SU-DHL-6 (cell line): Measurements from ENCODE around the gene DNMT1.

ENCODE experiments used
- H2AFZ ChIP-seq: fragments of 200-600 bp; sonication (generic); 2 replicates; pipeline ENCODE4 v1.6.1; 2014; ENCODE audit warnings: low read depth, mild to moderate bottlenecking, moderate library complexity, mixed read lengths, antibody characterized with exemption, low read length; ENCODE audit not compliant: severe bottlenecking
- H3F3A ChIP-seq: fragments of 200-600 bp; shearing (Covaris generic); 2 replicates; pipeline ENCODE4 v1.6.0; 2016; ENCODE audit warnings: antibody characterized with exemption, mild to moderate bottlenecking; ENCODE audit not compliant: insufficient read depth
- H3K27ac ChIP-seq: fragments of 200-600 bp; sonication (generic); 2 replicates; pipeline ENCODE4 v1.5.1; 2016; ENCODE audit warnings: low read depth, mild to moderate bottlenecking, low read length, moderate library complexity, mixed read lengths
- H3K27me3 ChIP-seq: fragments of 200-600 bp; sonication (generic), shearing (Covaris generic); 2 replicates; pipeline ENCODE4 v1.6.0; 2014; ENCODE audit warnings: mild to moderate bottlenecking, low read length
- H3K36me3 ChIP-seq: fragments of 200-600 bp; sonication (generic); 2 replicates; pipeline ENCODE4 v1.6.1; 2014; ENCODE audit warnings: mild to moderate bottlenecking, low read length, mixed read lengths
- H3K4me2 ChIP-seq: fragments of 300-600, 200-600 bp; shearing (Covaris generic), sonication (generic); 2 replicates; pipeline ENCODE4 v1.6.0; 2014; ENCODE audit warnings: low read length, low read depth, mild to moderate bottlenecking; ENCODE audit not compliant: poor library complexity, severe bottlenecking
- H3K4me3 ChIP-seq: fragments of 200-600 bp; sonication (generic); 2 replicates; pipeline ENCODE4 v1.5.1; 2014; ENCODE audit warnings: antibody characterized with exemption, low read length, mild to moderate bottlenecking, mixed read lengths; ENCODE audit not compliant: insufficient read depth, poor library complexity, severe bottlenecking
- H3K79me2 ChIP-seq: fragments of 200-600 bp; sonication (generic); 2 replicates; pipeline ENCODE4 v1.6.1; 2014; ENCODE audit warnings: mild to moderate bottlenecking, low read length, moderate library complexity; ENCODE audit not compliant: insufficient read depth
- H3K9ac ChIP-seq: fragments of 200-600 bp; sonication (generic); 2 replicates; pipeline ENCODE4 v1.7.0; 2014; ENCODE audit warnings: mild to moderate bottlenecking, low read length
- H3K9me2 ChIP-seq: fragments of 200-600 bp; sonication (generic); replicated peaks from 2 replicates; pipeline ENCODE4 v1.6.1; 2014; ENCODE audit warnings: low read length; ENCODE audit not compliant: insufficient read depth
- H3K9me3 ChIP-seq: fragments of 200-600 bp; sonication (generic); 2 replicates; pipeline ENCODE4 v1.6.1; 2014; ENCODE audit warnings: low read length, mixed read lengths; ENCODE audit not compliant: insufficient read depth
- H4K20me1 ChIP-seq: fragments of 200-600 bp; sonication (generic); 2 replicates; pipeline ENCODE4 v1.6.1; 2014; ENCODE audit warnings: low read depth, mild to moderate bottlenecking, antibody characterized with exemption, low read length, moderate library complexity, mixed read lengths
- EZH2phosphoT487 ChIP-seq: fragments of 200-600 bp; sonication (generic), shearing (Covaris generic); conservative IDR thresholded peaks from 2 replicates; pipeline ENCODE4 v1.6.1; 2018; ENCODE audit warnings: mild to moderate bottlenecking, antibody characterized with exemption, low read length, moderate library complexity, mixed read lengths
- TF ChIP-seq, protein P1 (sequence below): fragments of 200-600 bp; sonication (generic); IDR thresholded peaks from one replicate; pipeline ENCODE4 v1.5.1; 2017; ENCODE audit warnings: antibody characterized with exemption, mild to moderate bottlenecking, low read length, moderate library complexity; ENCODE audit not compliant: insufficient read depth, poor library complexity, severe bottlenecking

DNMT1 gene

GRCh38 chr19:10104130-10104513, 90.6 kb downstream of the DNMT1 start:
- Histone ChIP-seq H3K36me3 (no peaks in the 10 kb centered on the region; the same call in 1 of the 2 replicates), H3K27ac (peak overlapping the region; percentile 81), H2AFZ (no peak overlapping the region), H3F3A (peaks cover 19% of the 10 kb centered on the region), H4K20me1 (no peaks in the 10 kb centered on the region), H3K27me3 (no peaks in the 10 kb centered on the region), H3K4me3 (no peak overlapping the region), H3K9me3 (no peaks in the 10 kb centered on the region), H3K9me2 (no peaks in the 10 kb centered on the region), H3K9ac (peak overlapping the region; percentile 39; the same call in 1 of the 2 replicates), H3K79me2 (peaks cover 19% of the 10 kb centered on the region), H3K4me2 (peak overlapping the region; percentile 47)
- no peak for TF ChIP-seq EZH2phosphoT487
- TF ChIP-seq, protein P1, sequence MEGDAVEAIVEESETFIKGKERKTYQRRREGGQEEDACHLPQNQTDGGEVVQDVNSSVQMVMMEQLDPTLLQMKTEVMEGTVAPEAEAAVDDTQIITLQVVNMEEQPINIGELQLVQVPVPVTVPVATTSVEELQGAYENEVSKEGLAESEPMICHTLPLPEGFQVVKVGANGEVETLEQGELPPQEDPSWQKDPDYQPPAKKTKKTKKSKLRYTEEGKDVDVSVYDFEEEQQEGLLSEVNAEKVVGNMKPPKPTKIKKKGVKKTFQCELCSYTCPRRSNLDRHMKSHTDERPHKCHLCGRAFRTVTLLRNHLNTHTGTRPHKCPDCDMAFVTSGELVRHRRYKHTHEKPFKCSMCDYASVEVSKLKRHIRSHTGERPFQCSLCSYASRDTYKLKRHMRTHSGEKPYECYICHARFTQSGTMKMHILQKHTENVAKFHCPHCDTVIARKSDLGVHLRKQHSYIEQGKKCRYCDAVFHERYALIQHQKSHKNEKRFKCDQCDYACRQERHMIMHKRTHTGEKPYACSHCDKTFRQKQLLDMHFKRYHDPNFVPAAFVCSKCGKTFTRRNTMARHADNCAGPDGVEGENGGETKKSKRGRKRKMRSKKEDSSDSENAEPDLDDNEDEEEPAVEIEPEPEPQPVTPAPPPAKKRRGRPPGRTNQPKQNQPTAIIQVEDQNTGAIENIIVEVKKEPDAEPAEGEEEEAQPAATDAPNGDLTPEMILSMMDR: no peak

DNA sequence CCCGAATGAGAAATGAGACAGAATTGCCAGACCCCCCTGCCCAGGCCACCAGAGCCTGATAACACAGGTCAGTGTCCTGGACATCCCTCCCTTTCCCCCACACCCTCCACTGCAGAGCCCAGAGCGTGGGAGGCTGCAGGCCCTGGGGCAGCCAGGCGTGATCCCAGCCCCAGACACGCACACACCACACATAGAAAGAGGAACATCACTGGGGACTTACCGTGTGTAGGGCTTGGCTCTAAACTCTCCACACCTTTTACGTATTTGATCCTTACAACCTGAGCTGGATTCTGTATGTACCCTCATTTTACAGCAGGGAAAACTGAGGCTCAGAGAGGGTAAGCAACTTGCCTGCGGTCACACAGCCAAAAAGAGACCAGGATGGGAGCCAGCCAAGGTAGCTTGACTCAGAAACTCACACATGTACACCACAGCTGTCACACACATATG, 91.9 kb downstream of the DNMT1 start:
- H3K36me3 ChIP-seq: no peaks in the 10 kb centered on the region
- H3F3A ChIP-seq: peaks cover 19% of the 10 kb centered on the region
- H4K20me1 ChIP-seq: no peaks in the 10 kb centered on the region
- no peak overlapping the region for H2AFZ ChIP-seq
- H3K27ac ChIP-seq: peak overlapping the region; percentile 91
- H3K79me2 ChIP-seq: peaks cover 13% of the 10 kb centered on the region
- no peaks in the 10 kb centered on the region for H3K9me2 ChIP-seq
- peak overlapping the region; percentile 23 for H3K4me3 ChIP-seq
- H3K27me3 ChIP-seq: no peaks in the 10 kb centered on the region
- peak overlapping the region; percentile 65 for H3K9ac ChIP-seq
- TF ChIP-seq, protein P1: no peak
- no peak for TF ChIP-seq EZH2phosphoT487
- H3K9me3 ChIP-seq: no peaks in the 10 kb centered on the region
- peak overlapping the region; percentile 59 for H3K4me2 ChIP-seq

DNA sequence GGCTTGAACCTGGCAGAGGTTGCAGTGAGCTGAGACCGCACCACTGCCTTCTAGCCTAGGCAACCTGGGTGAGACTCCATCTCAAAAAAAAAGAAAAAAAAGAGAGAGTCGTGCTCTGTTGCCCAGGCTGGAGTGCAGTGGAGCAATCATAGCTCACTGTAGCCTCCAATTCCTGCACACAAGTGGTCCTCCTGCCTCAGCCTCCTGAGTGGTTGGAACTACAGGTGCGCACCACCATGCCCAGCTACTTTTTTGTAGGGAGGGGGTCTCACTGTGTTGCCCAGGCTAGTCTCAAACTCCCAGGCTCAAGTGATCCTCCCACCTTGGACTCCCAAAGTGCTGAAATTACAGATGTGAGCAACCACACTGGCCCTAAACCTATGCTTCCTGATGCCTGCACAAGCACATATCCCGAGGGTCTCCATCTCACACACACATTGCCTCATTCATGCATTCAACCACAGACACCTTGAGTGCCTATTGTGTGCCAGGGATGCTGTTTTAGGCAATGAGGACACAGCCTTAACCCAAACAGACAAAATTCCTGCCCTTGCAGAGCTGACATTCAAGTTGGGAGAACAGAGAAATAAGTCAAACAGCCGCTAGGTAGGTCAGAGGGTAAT, 94.5 kb downstream of the DNMT1 start:
- H3K4me2 ChIP-seq: no peak overlapping the region

More for the DNA sequence above, 94.5 kb downstream of the DNMT1 start:
- Histone ChIP-seq H2AFZ (no peak overlapping the region), H3K9me3 (no peaks in the 10 kb centered on the region), H3K79me2 (no peaks in the 10 kb centered on the region), H3K9ac (no peak overlapping the region), H4K20me1 (no peaks in the 10 kb centered on the region), H3K27me3 (no peaks in the 10 kb centered on the region), H3F3A (peaks cover 19% of the 10 kb centered on the region), H3K27ac (no peak overlapping the region), H3K36me3 (no peaks in the 10 kb centered on the region), H3K4me3 (no peak overlapping the region), H3K9me2 (no peaks in the 10 kb centered on the region)
- no peak for TF ChIP-seq EZH2phosphoT487
- TF ChIP-seq, protein P1: no peak
